Cerebellar nuclear complex (tissue), 1 donor: ENCODE measurements around the gene PAM.
"Not testable (repeated sequence)": the region's sequence is repeated elsewhere in the genome, so short reads cannot be mapped to it uniquely, and the experiment has no call there.

Source experiments
- DNase-seq, 2 experiments: peaks; one replicate each; lab custom pipeline; 2025; lab: John Stamatoyannopoulos, UW

The PAM gene

DNA sequence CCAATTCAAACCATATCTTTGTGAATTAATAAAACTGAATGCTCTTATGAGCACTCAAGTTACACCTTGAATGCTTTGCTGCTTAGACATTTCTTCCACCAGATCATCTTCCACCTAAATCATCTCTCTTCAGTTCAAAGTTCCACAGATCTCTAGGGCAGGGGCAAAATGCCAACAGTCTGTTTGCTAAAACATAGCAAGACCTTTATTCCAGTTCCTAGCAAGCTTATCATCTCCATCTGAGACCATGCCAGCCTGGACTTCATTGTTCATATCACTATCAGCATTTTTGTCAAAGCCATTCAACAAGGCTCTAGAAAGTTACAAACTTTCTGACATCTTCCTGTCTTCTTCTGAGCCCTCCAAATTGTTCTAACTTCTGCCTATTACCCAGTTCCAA is 245.0 kb downstream of the PAM start:
- DNase-seq, result no peak

DNA sequence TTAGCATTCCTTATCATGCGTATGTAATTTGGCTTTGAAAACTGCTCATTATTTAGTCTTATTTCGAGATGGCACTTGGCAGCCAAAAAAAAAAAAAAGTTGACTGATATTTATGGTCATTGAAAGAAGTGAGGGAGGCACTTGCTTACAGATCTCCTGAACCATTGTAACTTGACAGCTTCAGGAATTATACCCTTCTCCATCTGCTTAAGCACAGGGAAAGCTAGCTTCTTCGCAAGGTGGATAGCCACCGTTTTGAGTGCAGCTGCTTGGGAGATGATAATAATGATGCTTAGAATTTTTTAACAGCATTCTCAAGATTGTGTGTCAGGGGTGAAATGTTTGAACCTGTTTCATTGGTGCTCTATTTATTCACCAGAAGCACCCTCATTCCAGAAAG is 248.8 kb downstream of the PAM start:
- DNase-seq, result no peak

DNA sequence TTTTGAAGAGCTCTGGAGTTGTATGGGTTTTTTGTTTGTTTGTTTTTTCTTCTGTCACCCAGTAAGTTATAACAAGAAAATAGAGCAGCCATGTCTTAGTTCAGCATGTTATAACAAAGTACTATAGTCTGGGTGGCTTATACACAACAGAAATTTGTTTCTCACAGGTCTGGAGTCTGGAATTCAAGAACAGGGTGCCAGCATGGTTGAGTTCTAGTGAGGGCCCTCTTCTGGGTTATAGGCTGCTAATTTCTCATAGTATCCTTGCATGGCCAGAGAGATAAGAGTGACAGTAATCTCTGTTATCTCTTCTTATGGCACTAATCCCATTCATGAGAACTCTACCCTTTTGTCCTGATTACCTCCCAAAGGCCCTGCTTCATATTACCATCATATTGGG is 250.2 kb downstream of the PAM start:
- DNase-seq, result no peak

DNA sequence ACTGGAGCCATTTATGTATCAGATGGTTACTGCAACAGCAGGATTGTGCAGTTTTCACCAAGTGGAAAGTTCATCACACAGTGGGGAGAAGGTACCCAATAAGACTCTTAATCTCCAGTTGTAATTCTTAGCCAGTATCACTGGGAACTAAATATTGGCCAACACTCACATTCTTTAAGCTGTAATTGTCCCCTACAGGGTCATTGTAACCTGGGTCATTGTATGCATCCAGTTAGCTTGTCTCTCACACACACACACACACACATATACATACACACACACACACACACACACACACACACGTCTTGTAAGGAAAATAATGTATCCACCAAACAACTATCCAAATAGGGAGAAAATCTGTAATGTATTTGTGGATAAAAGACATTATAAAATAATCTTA is 251.8 kb downstream of the PAM start:
- no peak for DNase-seq

DNA sequence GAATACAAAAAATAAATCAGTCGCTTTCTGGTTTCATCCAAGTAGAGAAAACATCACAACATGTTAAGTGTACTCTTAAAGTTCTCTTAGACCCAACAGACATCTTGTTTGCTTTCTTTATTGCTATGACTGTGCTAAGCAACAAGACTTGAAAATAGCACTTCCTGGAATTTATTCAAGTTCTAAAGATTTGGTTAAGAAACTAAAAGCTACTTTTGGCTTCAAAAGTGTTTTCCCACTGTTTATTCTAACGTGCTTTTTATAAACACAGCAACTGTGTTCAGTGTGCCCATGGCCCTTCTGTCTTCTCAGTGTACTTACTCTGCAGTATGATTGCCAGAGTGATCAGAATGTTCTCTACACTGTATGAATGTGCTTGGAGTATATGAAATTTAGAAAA is 255.1 kb downstream of the PAM start:
- no peak for DNase-seq

DNA sequence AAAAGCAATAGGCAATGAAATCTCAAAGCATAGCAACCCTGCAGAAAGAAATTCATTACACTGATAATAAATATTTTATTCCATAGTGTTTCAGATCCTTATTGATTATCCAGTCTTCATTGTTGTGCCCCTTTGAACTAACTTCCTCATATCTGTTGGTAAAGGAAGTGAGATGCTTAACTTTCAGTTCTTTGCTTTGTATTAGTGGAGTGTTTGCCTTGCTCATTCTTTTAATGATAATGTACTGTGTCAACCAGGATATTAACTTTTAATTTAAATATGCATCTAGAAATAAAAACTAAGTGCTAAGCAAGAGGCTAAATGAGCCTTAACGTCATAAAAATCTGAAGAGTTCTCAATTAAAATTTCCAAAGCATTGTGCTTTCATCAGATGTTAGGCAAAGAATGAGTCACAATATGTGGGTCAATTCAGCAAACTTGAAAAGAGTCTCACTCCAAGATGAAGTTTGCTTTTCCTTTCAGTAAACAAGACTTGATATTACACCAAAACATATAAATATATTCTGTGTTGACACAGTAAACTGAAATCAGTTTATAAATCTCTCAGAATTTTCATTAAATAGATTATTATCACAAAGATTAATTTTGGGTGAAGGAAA is 258.9 kb downstream of the PAM start:
- no peak for DNase-seq

DNA sequence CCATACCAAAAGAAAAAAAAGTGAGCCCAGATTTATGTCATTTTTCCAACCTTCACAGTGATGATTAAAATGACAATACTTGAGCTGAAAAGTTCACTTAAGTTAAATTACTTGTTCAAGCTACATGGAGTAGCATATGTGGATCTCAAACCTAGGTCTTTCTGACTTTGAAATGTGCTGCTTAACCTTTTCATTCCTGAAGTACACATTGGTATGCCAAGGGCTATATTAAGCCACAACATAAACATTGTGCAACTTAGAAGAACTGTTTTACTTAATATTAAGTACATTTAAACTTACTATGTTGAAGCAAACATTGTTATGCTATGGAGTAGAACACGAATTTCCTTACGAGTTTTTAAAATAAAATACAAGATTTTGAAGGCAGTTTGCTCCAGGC is 259.9 kb downstream of the PAM start:
- no peak for DNase-seq

DNA sequence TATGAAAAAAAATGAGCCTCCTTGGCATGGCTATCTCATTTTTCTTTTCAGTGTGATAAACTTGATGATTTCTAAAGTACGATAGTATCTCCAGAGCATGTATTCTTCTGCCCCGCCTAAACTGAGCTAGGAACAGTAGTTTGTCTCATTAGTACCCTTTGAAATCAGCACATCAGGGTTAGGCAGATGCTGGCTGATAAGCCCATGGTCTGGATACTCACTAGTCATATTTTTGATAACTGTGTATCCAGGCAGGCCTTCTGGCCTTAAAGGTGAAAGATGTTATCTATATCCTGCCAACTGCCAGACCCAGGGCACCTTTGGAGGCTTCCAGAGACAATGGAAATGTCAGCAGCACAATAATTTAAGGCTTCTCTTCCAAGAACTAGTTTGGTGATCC is 261.1 kb downstream of the PAM start:
- DNase-seq, result no peak

DNA sequence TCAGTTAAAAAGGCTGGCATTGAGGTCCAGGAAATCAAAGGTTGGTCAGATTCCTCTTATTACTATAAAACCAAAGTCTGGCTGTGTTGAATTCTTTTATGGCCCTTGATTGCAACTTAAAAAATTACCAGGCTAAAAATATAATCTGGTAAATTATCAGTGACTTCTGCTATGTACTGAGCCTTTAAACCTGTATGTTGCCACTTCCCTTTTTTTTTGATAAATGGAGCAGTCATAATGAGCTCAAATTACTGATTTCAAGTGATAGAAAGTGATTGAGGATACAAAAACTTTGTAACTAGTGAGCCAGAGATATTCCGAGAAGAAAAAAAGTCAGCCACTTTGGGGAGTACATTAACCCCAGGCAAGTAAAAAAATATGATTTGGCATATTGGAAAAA is 264.7 kb downstream of the PAM start:
- no peak for DNase-seq

DNA sequence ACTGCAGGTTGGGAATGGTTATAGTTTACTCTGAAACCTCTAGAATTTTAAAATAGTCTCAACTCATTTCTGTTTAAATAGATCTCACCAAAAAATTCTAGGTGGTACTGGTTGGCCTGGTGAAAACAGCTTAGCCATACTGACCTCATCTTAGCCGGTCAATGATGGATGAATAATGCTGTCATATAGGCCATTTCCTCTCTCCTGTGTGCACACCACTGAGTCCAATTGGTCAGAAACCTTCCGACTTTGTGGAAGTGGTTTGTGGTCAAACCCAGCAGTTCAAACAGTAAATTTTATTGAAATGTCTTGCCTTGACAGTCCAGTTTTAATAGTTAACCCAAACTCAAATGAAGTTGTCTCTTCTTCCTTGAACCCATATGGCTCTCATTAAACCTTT is 266.2 kb downstream of the PAM start:
- DNase-seq, result no peak

DNA sequence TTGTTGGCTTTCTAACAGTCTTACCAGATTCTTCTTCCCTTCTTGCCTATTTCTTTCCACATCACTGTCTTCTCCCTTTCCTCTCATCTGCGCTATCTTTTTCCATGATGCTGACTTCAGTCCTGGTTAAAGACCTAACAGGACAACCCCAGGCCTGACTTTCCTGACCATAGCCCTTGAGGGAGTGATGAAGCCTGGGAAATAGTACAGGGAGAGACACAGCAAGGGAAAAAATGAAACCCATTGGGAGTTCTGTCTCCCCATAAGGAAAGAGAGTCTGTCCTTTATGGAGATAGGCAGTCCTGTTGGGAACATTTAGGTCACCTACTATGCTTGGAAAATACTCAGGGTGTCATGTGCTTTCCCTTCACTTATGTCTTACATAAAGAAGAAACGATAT is 272.2 kb downstream of the PAM start:
- no peak for DNase-seq

DNA sequence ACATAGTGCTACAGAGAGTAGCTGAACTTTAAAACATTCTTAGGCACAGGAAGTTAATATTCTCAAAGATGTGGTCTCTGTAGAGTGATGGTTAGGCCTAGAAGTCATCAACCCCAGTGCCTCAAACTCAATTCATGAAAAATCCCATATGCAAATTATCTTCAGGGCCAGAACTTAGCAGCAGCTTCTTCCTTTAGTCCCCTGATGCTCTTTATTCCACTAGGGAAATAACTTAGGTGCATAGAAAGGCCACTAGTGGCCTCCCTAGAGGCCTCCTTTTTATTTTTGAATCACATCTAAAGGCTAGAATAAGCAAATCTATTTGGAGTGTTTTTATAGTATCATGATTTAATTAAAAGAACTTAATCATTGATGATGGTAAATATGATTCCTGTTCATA is 276.5 kb downstream of the PAM start:
- DNase-seq, result no peak

DNA sequence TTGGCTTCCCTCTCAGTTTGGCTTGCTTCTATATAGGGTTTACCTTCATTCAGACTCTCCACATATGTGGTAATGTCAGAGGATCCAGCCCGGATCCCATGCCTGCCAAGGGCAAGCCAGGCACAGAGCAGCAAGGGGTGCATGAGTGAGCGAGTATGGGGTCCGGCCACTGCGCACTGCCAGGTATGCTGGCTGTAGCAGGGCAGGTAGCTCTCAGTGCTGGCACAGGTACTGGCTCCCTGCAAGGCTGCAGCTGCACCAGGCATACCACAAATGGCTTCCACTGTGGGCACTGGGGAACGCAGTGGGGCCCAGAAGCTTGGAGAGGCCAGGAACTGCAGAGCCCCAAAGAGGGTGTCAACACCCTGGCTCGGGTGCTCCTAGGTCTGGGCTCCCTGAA is 278.6 kb downstream of the PAM start:
- no peak for DNase-seq

DNA sequence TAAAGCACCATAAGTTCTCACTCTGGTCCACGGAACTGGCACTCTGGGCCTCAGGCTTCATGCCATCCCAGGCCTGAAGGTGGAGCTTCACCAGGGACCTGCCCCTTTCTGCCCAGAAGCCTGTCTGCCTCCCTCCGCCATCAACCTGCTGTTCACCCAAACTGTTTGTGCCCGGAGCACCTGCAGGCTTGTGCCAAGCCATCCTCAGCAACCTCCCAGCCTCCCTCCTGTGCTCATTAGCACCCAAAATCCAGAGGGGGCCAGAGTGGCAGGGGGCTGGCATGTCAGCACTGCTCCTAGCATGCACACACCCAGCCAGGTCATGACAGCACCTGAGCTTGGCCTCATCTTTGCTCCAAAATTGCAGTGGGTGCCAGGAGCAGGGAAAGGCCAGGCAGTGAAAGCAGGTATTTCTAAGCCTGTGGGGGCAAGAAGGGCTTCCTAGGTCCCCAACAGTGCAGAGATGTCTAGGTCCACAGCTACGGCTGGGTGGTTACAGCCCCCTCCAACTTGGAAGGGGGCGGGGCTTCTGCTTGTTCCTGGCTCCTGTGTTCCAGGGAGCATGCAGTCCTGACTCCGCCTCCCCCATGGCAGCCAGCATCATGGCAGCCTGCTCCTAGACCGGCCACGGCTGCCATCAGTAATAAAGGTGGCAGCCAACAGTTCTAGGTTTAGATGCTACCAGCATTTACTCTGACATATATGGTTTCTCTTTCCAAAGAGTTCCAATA is 279.7 kb downstream of the PAM start:
- no peak for DNase-seq

DNA sequence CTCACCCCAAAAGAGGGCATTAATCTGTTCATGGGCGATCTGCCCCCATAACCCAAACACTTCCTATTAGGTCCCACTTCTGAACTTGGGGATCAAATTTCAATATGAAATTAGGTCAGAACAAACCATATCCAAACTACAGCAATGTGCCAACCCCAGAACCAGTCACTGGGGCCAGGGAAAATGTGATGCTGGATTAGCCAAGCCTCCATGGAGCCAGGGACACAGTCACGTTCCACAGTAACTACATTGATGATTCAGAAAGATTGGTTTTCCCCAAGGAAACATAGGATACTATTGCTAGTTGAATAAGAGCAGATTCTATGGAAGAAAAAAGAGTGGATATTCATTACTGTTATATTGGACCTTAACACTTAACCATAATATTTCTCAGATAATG is 280.6 kb downstream of the PAM start:
- DNase-seq, result no peak

DNA sequence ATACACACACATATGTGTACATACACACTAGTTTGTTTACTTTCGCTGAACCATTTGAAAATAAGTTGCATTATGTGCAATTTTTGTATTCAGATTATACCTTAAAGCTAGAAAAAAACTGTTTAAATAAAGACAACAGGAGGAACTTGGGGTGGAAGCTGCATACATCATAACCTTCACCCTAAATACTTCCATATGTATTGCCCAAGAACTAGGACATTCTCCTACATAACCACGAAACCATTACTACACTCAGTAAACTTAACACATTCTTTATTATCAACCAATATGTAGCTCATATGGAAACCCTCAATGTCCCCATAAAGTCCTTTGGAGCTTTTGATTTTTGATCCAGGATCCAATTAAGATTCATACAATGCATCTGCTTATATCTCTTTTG is 281.5 kb downstream of the PAM start:
- DNase-seq, result no peak

DNA sequence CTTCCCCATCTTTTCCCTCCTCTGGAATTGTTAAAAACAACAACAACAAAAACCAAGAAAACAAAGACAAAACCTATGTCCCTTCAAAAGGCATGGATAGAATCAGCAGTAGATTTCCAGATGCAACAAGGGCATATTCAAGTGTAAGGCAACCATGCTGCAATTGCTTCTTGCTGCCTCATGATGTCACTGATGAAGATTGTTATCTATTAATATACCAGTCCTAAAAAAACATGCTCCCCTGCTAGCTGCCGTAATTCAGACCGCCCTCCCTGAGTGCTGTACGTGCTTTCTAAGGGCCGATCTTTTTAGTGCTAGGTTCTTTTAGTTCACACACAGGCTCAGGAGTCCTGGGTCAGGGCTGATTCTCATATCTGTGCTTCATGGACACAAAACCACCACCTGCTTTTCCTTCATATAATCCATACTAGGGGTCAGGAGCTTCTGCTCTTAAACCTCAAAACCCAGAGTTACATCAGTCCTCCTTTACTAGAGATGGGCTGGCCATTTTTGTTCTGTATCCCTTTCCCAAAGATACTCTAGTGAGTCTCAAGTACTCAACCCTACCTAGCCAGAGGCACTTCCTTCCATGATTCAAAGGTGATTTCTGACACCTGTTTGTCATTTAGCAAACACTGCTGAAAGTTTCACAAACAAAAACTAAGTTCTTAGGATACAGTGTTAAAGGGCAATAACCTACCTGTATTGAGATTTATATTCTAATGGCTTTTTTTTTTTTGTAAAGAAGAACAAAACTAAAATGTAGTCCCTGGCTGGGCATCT is 282.8 kb downstream of the PAM start:
- no peak for DNase-seq

DNA sequence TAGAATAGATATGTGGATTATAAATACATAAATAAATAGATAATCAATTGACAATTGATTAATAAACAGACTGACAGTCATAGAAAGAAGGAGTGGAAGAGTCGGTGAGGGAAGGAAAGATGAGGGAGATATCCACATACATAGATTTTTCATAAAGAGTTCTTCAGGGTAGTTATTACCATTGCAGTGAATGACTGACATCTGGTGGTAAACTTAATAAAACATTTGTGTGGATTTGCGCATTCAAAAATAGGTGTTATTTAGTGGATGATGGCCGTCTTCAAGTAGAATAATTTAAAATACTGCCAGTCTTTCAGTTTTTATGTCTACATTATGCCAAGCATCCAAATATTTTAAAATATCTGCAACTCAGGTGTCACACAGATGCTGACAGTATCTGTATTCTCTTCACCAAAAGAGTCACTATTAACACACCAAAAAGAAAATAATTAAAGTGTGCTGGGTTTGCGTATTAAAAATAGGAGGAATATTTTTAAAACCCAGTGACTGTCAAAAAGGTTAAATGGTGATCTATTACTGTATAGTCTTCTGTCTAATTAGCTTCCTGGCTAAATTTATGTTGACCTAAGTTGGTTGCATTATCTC is 286.1 kb downstream of the PAM start:
- no peak for DNase-seq

DNA sequence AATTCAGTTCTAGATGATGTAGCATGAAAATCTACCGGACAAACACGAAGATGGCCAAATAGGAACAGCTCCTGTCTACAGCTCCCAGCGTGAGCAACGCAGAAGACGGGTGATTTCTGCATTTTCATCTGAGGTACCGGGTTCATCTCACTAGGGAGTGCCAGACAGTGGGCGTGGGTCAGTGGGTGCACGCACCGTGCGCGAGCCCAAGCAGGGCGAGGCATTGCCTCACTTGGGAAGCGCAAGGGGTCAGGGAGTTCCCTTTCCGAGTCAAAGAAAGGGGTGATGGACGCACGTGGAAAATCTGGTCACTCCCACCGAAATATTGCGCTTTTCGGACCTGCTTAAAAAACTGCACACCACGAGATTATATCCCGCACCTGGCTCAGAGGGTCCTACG is 291.6 kb downstream of the PAM start:
- not testable (repeated sequence) for DNase-seq

DNA sequence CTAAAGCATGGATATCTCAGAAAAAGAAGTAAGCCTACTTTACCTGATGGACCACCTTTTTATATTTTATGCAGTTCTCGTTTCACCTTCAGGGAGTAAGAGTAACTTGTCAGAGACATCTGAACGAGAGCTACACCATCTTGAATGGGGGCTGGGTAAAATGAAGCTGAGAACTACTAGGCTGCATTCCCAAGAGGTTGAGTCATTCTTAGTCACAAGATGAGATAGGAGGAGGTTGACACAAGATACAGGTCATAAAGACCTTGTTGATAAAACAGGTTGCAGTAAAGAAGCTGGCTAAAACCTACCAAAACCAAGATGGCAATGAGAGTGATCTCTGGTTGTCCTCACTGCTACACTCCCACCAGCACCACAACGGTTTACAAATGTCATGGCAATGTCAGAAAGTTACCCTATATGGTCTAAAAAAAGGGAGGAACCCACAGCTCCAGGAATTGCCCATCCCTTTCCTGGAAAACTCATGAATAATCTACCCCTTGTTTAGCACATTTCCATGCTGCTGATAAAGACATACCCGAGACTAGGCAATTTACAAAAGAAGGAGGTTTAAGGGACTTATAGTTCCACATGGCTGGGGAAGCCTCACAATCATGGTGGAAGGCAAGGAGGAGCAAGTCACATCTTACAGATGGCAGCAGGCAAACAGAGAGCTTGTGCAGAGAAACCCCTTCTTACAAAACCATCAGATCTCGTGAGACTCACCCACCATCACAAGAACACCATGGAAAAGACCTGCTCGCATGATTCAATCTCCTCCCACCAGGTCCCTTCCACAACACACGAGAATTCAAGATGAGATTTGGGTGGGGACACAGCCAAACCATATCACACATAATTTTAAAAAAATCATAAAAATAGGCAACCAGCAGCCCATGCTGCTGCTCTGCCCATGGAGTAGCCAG is 302.4 kb downstream of the PAM start:
- DNase-seq, result no peak

DNA sequence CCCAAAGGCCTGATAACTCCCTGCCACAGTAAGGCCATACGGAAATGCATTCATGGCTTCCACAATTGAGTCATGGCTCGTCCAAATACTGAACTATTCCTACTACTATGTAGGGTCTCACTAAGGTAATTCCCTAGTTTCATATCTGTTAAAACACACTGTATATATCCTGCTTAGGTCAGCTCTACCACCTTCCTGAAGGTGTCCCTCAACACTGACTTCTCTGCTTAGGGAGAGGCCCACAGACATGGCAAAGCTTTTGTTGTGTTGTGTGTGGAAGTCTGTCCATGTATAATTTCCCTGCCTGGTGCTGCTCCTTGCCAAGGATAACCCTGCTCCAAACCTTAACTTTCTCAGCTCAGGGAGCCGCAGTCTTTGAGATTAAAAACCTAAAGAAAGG is 304.4 kb downstream of the PAM start:
- no peak for DNase-seq

DNA sequence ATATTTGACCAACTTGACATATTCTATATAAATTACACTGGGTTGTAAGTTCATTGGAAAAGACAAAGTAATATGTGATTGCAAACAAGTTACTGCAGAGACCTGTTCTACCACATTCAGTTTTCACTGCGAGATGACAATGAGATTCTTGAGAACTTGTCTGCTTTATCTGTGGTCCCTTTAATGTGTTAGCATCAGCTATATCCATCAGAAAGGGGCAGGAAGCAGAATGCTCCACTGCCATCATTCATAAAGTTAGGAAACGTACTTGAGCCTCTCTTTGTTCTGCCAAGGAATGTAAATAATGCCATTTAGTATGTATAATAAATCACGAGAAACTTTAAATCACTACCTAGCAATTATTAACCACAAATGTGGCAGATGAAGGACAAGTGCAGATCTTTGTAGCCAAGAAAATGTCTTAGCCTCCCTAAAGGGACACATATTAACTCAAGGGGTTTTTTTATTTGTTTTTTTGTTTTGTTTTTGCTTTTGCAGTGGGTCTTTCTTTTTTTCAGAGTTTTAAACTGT is 305.4 kb downstream of the PAM start:
- DNase-seq, result no peak
